HEK293T (cell line): ENCODE results near the gene KIAA1217.

Source experiments
- CTCF ChIA-PET: fragments of 350-600 bp; formaldehyde crosslinking; extraction: SDS; loops from one replicate; lab custom pipeline; 2021; ENCODE audit warnings: antibody characterized with exemption, inconsistent platforms; lab: Yijun Ruan, JAX
- POLR2A ChIA-PET: fragments of 350-600 bp; formaldehyde crosslinking; extraction: SDS; loops from one replicate; lab custom pipeline; 2020; ENCODE audit warnings: antibody characterized with exemption, inconsistent platforms; lab: Yijun Ruan, JAX
- DNase-seq: peaks from one replicate; pipeline ENCODE4 v3.0.0; 2012; ENCODE audit warnings: mixed read lengths; ENCODE audit errors: extremely low spot score
- ARNT ChIP-seq: fragments of 450-650 bp; IDR thresholded peaks from 2 replicates; pipeline ENCODE4 v1.6.1; 2017; ENCODE audit warnings: mild to moderate bottlenecking
- BHLHE40 ChIP-seq: fragments of 450-650 bp; IDR thresholded peaks from 2 replicates; pipeline ENCODE4 v1.6.1; 2016; ENCODE audit warnings: mild to moderate bottlenecking, moderate library complexity, borderline replicate concordance
- CTBP1 ChIP-seq: fragments of 450-650 bp; IDR thresholded peaks from 2 replicates; pipeline ENCODE4 v1.6.1; 2016; ENCODE audit warnings: borderline replicate concordance
- ELF4 ChIP-seq: fragments of 450-650 bp; IDR thresholded peaks from 2 replicates; pipeline ENCODE4 v1.6.1; 2017; ENCODE audit warnings: antibody characterized with exemption
- FOXA1 ChIP-seq: fragments of 450-650 bp; IDR thresholded peaks from 2 replicates; pipeline ENCODE4 v1.6.1; 2016; ENCODE audit warnings: mild to moderate bottlenecking
- FOXK2 ChIP-seq: fragments of 450-650 bp; IDR thresholded peaks from 2 replicates; pipeline ENCODE4 v1.6.1; 2016; ENCODE audit warnings: mild to moderate bottlenecking
- FOXM1 ChIP-seq: fragments of 450-650 bp; IDR thresholded peaks from 2 replicates; pipeline ENCODE4 v1.6.1; 2017; ENCODE audit warnings: mild to moderate bottlenecking, borderline replicate concordance
- HDGF ChIP-seq: fragments of 450-650 bp; IDR thresholded peaks from 2 replicates; pipeline ENCODE4 v1.6.1; 2017; ENCODE audit warnings: antibody characterized with exemption, borderline replicate concordance
- L3MBTL2 ChIP-seq: fragments of 450-650 bp; conservative IDR thresholded peaks from 2 replicates; pipeline ENCODE4 v1.6.1; 2016; ENCODE audit warnings: mild to moderate bottlenecking
- LEF1 ChIP-seq: fragments of 450-650 bp; IDR thresholded peaks from 2 replicates; pipeline ENCODE4 v1.6.1; 2017; ENCODE audit warnings: mild to moderate bottlenecking, borderline replicate concordance
- NFRKB ChIP-seq: fragments of 450-650 bp; IDR thresholded peaks from 2 replicates; pipeline ENCODE4 v1.6.1; 2016; ENCODE audit warnings: mild to moderate bottlenecking, moderate library complexity
- SP1 ChIP-seq: fragments of 450-650 bp; IDR thresholded peaks from 2 replicates; pipeline ENCODE4 v1.6.1; 2017
- SUZ12 ChIP-seq: fragments of 450-650 bp; IDR thresholded peaks from 2 replicates; pipeline ENCODE4 v1.6.1; 2016; ENCODE audit warnings: mild to moderate bottlenecking
- TARDBP ChIP-seq: fragments of 450-650 bp; IDR thresholded peaks from 2 replicates; pipeline ENCODE4 v1.6.1; 2016
- ZNF384 ChIP-seq: fragments of 450-650 bp; IDR thresholded peaks from 2 replicates; pipeline ENCODE4 v1.6.1; 2016
- TF ChIP-seq, protein P1 (sequence below): fragments of 450-650 bp; IDR thresholded peaks from 2 replicates; pipeline ENCODE4 v1.6.1; 2016

KIAA1217 gene

DNA sequence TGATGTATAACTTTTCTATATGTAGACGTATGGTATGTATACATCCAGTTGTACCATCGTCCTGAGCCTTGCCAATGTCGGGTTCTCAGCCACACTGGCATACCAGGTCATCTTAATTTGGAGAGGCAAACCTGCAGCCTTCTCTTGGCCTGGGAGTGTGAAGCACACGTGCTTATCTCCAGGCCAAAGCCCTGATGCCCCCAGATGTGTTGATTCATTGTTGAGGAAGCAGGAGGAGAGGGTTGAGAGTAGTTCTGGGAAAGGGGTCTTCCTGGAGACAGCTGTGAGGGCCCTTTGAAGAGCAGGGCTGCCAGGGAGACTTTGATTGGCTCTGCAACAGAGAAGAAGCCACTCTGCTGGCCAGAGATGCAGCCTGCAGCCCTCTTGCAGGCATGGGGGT is 359.1 kb downstream of the KIAA1217 start:
- TF ChIP-seq CTBP1 = no peak
- TF ChIP-seq BHLHE40 = no peak
- TF ChIP-seq HDGF = no peak
- TF ChIP-seq ELF4 = no peak
- no peak for TF ChIP-seq ZNF384
- TF ChIP-seq SUZ12 = no peak
- TF ChIP-seq FOXK2 = no peak
- no peak for TF ChIP-seq ARNT
- no peak for TF ChIP-seq LEF1
- no peak for TF ChIP-seq FOXA1
- TF ChIP-seq TARDBP = no peak
- TF ChIP-seq FOXM1 = no peak
- TF ChIP-seq, protein P1, sequence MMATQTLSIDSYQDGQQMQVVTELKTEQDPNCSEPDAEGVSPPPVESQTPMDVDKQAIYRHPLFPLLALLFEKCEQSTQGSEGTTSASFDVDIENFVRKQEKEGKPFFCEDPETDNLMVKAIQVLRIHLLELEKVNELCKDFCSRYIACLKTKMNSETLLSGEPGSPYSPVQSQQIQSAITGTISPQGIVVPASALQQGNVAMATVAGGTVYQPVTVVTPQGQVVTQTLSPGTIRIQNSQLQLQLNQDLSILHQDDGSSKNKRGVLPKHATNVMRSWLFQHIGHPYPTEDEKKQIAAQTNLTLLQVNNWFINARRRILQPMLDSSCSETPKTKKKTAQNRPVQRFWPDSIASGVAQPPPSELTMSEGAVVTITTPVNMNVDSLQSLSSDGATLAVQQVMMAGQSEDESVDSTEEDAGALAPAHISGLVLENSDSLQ = no peak
- no peak for TF ChIP-seq L3MBTL2
- TF ChIP-seq NFRKB = no peak
- no peak for TF ChIP-seq SP1
- ChIA-PET CTCF (interaction anchor here (0.7 kb wide), 1 partner anchor 12 kb away, joined by 3 read pairs; no protein-coding TSS in a partner anchor), POLR2A (no interaction called here)

DNA sequence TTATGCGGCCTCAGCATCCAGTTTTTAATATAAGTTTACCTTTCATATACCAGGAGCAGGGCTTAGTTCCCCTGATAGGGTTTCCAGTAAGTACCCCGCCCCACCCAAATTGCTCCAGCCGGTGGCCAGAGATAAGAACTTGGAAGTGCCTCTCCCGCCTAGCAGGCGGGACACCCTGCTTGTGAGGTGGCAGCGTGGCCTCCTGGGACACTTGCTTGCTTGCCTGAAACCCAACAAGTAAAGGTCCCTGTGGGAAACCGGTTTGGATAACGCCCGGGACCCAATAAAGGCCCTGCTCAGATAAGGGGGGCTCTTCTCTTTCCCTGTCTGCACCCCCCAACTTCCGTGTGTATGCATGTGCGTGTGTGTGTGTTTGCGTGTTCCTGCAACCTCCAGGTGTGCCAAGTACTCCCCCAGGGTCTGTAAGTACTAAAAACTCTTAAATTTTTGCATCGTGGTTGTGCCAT is 360.4 kb downstream of the KIAA1217 start:
- ChIA-PET POLR2A (no interaction called here), CTCF (no interaction called here)
- DNase-seq = no peak
- TF ChIP-seq TARDBP (no peak), SUZ12 (no peak), LEF1 (no peak), ARNT (no peak), NFRKB (no peak), BHLHE40 (no peak), SP1 (no peak), FOXM1 (no peak)

More for the DNA sequence above, 359.1 kb downstream of the KIAA1217 start:
- DNase-seq = no peak

DNA sequence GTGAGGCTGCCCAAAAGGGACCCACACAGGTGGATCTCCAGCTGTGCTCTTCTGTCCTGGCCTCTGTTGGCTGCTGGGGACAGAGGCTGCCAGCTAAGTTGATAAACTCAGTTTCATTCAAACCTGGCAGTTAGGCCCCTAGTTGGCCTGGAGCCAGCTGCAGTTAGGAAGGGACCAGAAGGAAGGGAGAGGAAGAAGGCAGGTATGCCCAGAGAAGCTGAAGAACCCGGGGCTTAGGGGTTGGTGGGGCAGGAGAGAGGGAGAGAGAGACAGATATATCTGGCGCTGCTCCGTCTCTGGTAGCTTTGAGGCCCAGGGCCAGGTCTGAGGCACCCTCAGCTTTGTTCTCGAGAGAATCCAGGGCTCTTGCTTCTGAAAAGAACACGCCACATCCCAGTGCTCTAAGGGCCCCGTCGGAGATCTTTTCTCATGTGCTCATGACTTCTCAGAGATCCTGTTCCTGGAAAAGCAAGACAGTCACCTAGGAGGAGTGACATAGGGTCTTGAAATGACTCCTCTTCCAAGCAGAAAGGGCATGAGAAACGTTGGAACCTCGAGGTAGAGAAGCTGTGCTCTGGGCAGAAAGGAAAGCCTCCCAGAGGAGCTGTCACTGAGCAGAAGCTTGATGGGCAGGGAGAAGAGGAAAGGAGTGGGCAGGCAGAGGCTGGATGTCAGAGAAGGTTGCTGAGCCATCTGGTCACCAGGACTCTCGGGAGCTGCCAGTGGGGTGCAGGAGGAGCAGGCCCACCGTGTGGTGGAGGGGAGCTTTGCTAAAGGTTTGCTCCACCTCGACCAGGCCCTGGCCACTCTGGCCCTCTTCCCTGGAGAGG is 361.1 kb downstream of the KIAA1217 start:
- ChIA-PET POLR2A (no interaction called here), CTCF (no interaction called here)
- DNase-seq = no peak
- no peak for TF ChIP-seq HDGF
- TF ChIP-seq L3MBTL2 = no peak
- TF ChIP-seq LEF1 = no peak
- TF ChIP-seq NFRKB = no peak
- TF ChIP-seq FOXM1 = no peak
- no peak for TF ChIP-seq ELF4
- no peak for TF ChIP-seq SUZ12

DNA sequence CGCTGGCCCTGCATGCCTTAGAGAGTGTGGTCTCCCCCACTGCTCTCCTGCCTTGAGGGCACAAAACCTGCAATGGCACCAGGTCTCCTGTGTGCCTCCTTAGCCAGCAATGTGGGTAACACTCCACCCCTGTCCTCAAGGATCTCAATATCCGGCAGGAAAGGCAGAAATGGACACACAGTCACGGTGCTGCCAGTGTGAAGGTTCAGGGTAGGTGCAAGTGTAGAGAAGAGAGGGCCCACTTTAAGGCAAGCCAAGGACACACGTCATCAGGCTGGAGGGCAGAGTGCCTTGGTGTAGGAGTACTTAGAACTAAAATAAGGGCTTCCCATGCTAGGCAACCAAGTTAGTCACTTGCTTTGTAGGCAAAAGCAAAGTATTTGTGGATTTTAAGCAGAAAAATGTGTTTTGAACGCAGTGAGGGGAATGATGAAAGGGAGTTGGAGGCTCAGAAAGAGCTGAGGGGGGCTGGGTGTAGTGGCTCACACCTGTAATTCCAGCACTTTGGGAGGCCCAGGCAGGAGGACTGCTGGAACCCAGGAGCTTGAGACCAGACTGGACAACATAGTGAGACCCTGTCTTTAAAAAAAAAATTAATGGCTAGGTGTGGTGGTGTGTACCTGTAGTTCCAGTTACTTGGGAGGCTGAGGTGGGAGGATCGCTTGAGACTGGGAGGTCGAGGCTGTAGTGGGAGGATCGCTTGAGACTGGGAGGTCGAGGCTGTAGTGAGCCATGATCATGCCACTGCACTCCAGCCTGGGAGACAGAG is 361.9 kb downstream of the KIAA1217 start:
- POLR2A ChIA-PET = no interaction called here
- no peak for DNase-seq
- CTCF ChIA-PET = no interaction called here
- TF ChIP-seq TARDBP = no peak
- TF ChIP-seq BHLHE40 = no peak
- no peak for TF ChIP-seq SP1
- no peak for TF ChIP-seq FOXM1
- TF ChIP-seq ARNT = no peak
- no peak for TF ChIP-seq ELF4
- TF ChIP-seq, protein P1 = no peak
- no peak for TF ChIP-seq FOXK2
- TF ChIP-seq NFRKB = no peak
- TF ChIP-seq ZNF384 = no peak
- no peak for TF ChIP-seq FOXA1
- no peak for TF ChIP-seq HDGF
- no peak for TF ChIP-seq L3MBTL2
- no peak for TF ChIP-seq SUZ12
- no peak for TF ChIP-seq CTBP1

DNA sequence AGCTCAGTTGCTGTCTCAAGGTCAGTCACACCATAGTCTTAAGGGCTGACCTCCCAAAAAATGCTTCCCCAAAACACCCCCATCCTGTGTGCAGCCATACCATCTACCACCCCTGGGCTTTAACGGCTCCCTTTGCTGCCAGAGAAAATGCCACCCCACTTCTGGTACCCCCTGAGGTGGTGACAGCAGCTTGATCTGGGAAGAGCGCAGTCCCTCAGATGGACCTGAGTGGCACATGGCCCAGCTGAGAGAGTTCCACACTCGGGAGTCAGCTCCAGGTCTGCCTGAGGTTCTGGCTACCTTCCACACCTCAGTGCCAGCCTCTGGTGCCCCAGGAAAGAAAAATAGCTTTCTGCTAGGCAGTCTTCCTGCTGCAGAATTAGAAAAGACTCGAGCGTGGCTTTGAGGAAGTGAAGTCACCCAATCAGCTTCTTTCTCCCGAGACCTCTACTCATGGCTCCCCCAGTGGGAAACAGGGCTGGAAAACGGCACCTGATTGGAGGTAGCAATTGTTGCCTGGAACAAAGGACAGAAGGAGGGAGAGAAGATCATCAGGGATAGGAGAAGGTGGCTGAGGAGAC is 363.0 kb downstream of the KIAA1217 start:
- no peak for DNase-seq
- TF ChIP-seq L3MBTL2 = no peak
- TF ChIP-seq TARDBP = no peak
- no peak for TF ChIP-seq CTBP1
- TF ChIP-seq, protein P1 = no peak
- TF ChIP-seq ARNT = no peak
- TF ChIP-seq FOXA1 = no peak
- no peak for TF ChIP-seq FOXK2
- no peak for TF ChIP-seq LEF1
- TF ChIP-seq ZNF384 = no peak
- TF ChIP-seq NFRKB = no peak
- no peak for TF ChIP-seq HDGF
- no peak for TF ChIP-seq FOXM1
- POLR2A ChIA-PET = no interaction called here
- CTCF ChIA-PET = no interaction called here
